Suppressor macrophage treated with lipopolysaccharide for 1 hour (primary cell): ENCODE data around the gene TMEM134.
"Not testable (repeated sequence)": the region's sequence is repeated elsewhere in the genome, so short reads cannot be mapped to it uniquely, and the experiment has no call there.

Experiments
- DNase-seq, 3 donors: peaks; one replicate each; pipeline ENCODE4 v3.0.0-alpha.2; 2020 to 2022

The TMEM134 gene

GRCh38 chr11:67484847-67485311 is 15.8 kb upstream of the TMEM134 start:
- DNase-seq, result peak; percentile 69 to 76 (median 72)

GRCh38 chr11:67483831-67484665 is 15.0 kb upstream of the TMEM134 start:
- no peak for DNase-seq

- DNase-seq, result peak; percentile 97 to 99 (median 99)
These were observed 14.1 kb upstream of the TMEM134 start, which contains the start of gene AIP for GRCh38 chr11:67482827-67483798. Gene AIP, plus strand, starts transcription at chr11:67483026. Its CDS starts 133 bp downstream, at chr11:67483159.

GRCh38 chr11:67482275-67482826 is 13.3 kb upstream of the TMEM134 start:
- DNase-seq, result peak; percentile 49 to 76 (median 68)

GRCh38 chr11:67477344-67478050 is 8.4 kb upstream of the TMEM134 start:
- DNase-seq, result not testable (repeated sequence)

GRCh38 chr11:67476692-67477091 is 7.6 kb upstream of the TMEM134 start:
- not testable (repeated sequence) for DNase-seq

GRCh38 chr11:67472882-67473281 is 3.8 kb upstream of the TMEM134 start:
- DNase-seq, result no peak

GRCh38 chr11:67470337-67471002 is 1.4 kb upstream of the TMEM134 start:
- no peak for DNase-seq

- no peak for DNase-seq
These were observed 409 bp upstream of the TMEM134 start for GRCh38 chr11:67469508-67469811.

- no peak for DNase-seq
These were observed 644 bp downstream of the TMEM134 start for GRCh38 chr11:67468456-67468758.

GRCh38 chr11:67468056-67468455 is 995 bp downstream of the TMEM134 start:
- no peak for DNase-seq

GRCh38 chr11:67466962-67467771 is 1.9 kb downstream of the TMEM134 start:
- DNase-seq, result no peak

GRCh38 chr11:67466367-67466766 is 2.7 kb downstream of the TMEM134 start:
- no peak for DNase-seq

- DNase-seq, result not testable (repeated sequence)
These were observed 3.5 kb downstream of the TMEM134 start for GRCh38 chr11:67465530-67465929.

GRCh38 chr11:67465189-67465510 is 3.9 kb downstream of the TMEM134 start:
- DNase-seq, result no peak

- peak; percentile 80 to 94 (median 86) for DNase-seq
These were observed 4.5 kb downstream of the TMEM134 start for GRCh38 chr11:67464411-67465188.

- DNase-seq, result peak; percentile 90 to 95 (median 92)
These were observed 5.2 kb downstream of the TMEM134 start for GRCh38 chr11:67463680-67464410.

- no peak for DNase-seq
These were observed 5.9 kb downstream of the TMEM134 start for GRCh38 chr11:67463186-67463585.

- DNase-seq, result no peak
These were observed 10.8 kb downstream of the TMEM134 start for GRCh38 chr11:67458266-67458665.

GRCh38 chr11:67457453-67457852 is 11.6 kb downstream of the TMEM134 start:
- no peak for DNase-seq
